Erythroblast (primary cell): Measurements from ENCODE around the gene FUBP1.

Experiments used
- GATA1 ChIP-seq: IDR thresholded peaks from 2 replicates; pipeline ENCODE4 v1.6.1; 2011; ENCODE audit warnings: low read depth, mild to moderate bottlenecking, control low read depth, low read length, moderate library complexity
- POLR2A ChIP-seq: IDR thresholded peaks from 2 replicates; pipeline ENCODE4 v1.6.1; 2011; ENCODE audit warnings: mild to moderate bottlenecking, low read length

DNA sequence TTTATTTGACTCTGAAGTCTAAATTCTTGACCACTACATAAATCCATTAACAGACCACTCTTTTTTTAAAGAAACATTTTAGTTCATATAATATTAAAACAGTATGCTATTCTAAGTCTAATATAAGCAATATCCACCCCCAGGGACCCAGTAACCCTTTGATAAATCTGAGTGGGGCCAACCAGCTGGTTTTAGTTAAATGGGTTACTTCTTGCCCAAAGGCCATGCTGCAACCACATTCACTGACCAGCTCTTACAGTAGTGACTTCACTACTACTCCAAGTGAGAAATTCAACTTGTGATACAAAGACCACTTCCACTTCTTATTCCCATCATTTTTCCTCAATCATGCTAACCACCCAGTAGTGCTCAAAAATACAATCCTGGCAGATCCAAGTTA is 20.5 kb downstream of the FUBP1 start:
- TF ChIP-seq POLR2A (no peak), GATA1 (no peak)
